SK-MEL-5 (cell line): ENCODE data around the gene FOXN3. TPM values are rescaled to one million over a fixed set of nuclear protein-coding genes. Genes with fewer than 3 reads are reported as not detected.

Experiments
- DNase-seq: peaks from one replicate; pipeline ENCODE4 v3.0.0-alpha.2; 2016; ENCODE audit warnings: low read depth, low spot score
- in situ Hi-C: cut with HindIII; loops from 2 replicates; pipeline ENCODE4 v1.10.0; 2016; ENCODE audit warnings: low sequenced_read_pairs, high pct_unique_total_duplicates, low pct_unique_long_range_greater_than_20kb
- total RNA-seq: library from RNA; depleted of rRNA; stranded (reverse); fragments of >200 nt; shearing (Covaris generic); gene quantifications from 2 replicates; pipeline ENCODE4 v1.2.3, GENCODE V29; 2014

FOXN3 gene
- total RNA-seq, 1 experiment from 2014 or later: 6.2 TPM

DNA sequence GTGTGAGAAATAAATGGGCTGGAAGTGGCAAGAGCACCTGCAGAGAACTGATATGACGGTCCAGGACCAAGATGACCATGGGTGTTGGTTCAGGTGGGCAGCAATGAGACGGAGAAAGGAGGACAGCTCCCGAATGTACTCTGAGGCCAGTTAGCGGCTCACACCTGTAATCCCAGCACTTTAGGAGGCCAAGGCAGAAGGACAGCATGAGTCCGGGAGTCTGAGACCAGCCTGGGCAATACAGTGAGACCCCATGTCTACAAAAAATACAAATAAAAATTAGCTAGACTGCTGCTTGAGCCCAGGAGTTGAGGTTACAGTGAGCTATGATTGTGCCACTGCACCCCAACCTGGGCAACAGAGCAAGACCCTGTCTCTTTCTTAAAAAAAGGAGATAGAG, 60.1 kb downstream of the FOXN3 start:
- no peak for DNase-seq
- in situ Hi-C loops: no loop called here

DNA sequence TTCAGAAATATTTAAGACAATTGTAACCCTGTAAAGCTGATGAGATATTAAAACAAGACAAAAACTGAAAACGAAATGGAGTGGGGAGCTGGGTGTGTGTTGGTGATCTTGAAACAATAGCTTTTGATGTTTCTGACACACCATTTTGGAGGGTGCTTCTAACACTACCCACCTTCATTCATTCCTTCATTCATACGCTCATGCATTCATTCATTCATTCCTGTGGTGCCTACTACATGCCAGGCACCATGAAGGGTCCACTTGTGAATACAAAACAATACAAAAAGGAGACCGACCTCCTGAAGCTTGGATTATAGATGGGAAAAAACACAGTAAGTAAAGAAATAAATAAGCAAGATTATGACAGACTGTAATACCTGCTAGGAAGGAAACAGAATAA, 60.5 kb downstream of the FOXN3 start:
- DNase-seq: no peak
- in situ Hi-C loops: no loop called here

DNA sequence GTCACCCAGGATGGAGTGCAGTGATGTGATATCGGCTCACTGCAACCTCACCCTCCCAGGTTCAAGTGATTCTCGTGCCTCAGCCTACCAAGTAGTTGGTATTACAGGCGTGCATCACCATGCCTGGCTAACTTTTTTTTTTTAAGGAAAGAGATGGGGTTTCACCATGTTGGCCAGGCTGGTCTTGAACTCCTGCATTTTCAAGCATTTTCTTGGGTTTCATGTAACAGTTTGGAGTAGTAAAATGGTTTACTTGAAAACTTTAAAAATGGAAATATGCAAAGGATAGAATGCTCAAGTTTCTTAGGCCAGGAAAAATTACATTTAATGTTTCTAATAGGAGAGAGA, 63.3 kb downstream of the FOXN3 start:
- no peak for DNase-seq
- in situ Hi-C loops: no loop called here

DNA sequence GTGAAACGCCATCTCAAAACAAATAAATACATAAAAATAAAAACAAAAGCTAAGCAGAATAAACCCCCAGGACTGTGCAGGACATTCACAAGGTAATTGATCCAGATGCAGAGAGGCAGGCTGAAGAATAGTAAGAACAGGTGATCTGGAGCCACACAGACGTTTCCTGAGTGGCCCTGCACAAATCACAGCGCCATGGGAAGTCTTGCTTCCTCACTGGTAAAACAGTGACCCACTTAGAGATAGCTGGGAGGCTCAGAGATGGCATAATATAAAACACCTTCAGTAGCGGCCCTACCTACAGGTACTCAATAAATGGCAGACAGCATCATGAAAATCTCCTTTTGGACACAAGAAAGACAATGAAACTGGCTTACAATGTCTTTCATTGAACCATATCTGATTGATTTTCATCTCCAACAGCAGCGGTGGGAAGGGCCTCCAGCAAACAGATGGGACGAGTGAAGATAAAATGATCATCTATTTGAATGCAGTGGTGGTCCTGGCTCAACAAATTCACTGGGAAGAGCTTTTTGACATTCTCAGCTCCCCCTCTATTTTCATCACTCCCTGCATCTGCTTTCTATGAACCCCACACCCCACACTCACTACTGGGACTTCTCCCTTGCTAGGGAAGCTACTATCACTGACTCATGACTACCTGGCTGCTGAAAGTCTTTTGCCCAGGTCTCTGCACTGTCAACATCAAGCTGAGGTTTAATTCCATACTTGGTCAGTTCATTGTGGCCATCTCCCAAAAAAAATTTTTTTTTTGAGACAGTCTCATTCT, 63.9 kb downstream of the FOXN3 start:
- in situ Hi-C loops: no loop called here
- DNase-seq: no peak

DNA sequence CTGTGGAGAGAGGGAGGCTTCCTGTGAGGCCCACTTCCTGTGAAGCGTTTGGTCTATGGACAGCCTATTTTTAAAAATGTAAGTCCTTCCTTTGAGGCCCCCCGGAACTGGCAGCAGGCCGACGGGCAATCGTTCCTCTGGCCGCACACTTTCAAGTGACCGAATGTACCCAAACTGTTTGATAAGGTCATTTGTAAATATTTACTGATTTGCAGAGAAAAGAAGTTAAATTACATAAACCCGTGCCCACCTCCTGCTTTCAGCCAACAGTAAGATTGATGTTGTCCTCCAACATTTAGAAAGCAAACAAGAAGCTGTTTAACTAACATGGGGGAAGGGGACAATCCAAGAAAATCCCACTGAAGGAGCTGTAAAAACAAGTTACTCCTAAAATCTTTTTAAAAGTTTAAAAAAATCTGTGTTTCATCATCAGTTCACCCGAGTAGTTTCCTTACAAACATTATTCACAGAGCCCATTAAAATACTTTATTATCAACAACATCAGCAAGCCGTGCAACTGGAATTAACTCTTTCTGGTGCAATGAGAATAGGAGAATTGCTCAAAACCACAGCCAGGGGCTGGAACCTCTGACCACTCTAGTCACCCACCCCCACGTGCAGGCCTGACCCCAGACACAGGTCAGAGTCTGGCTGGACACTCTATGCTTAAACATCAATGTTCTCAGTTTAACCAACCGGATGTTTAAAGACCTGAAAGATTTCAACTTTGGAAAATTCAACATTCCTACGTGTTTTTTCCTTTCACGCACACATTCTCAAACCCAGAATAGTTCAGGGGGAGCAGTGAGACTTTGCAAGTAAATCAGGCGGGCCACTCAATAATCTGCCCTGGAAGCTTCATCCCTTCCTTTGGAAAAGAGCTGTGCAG, 65.3 kb downstream of the FOXN3 start:
- DNase-seq: no peak
- in situ Hi-C loops: no loop called here

DNA sequence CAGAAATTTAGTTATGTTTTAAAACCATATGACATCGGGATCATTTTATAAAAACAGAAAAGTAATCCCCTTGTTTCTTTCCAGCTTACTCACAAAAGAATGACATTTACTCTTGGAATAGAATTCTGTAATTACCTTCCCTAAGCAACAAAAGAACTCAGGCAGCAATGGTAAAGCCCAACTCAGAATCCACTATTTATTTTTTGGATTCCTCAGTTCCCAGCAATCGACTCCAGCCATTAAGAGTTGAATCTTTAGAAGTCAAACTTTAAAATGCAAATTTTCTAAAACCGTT, 65.9 kb downstream of the FOXN3 start:
- no peak for DNase-seq
- in situ Hi-C loops: no loop called here

DNA sequence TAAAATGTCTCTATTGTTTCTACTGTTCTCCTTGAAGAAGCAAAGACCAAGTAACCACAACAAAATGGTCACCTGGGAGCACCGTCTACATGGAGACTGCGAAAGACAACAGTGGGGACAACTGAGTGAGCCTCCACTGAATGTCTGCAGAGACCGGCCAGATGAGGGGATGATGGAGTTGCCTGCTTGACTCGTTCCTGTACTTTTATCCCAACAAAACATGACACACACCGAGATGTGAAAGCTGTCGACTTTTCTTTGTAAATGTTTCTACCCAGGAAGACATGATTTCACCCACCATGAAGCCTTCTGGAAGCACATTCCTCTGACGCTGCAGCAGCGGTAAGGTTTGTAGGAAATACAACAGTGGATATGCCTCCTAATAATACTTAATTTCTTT, 66.9 kb downstream of the FOXN3 start:
- DNase-seq: no peak
- in situ Hi-C loops: no loop called here

DNA sequence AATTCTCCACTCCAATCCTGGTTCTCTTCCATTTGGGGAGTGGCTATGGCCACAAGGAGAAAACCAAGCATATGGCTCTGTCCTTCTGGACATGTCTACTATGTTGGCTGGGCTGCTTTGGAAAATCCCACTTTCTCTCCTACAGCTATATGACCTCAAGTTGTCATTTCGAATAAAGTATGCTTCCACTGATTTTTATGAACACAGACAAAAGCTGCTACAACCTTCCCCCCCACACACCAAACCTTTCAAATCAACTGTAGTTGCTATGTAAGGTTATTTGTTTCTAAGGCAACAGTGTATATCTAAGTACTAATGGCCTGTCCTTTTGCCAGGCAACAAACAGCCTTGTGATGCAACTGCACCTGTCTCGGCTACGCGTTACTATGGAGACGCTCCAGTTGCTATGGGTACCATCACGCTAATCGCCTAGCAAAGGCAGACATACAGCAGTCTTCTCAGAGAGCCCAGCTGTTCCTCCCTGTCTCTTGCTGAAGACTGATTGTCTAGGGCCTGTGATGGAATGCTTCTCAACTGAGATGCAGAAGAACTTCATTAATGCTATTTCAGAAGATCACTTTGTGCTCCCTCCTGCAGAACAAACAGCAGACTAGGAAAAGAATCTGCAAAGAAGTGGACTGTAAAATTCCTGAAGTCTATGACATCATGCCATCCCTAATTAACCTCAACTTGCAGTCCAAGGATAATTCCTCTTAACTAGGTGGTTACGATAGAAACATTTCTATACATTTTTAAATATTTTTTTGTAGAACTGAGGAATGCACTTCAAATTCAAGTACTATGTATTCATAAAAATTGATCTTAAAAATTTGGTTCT, 67.6 kb downstream of the FOXN3 start:
- in situ Hi-C loops: no loop called here

DNA sequence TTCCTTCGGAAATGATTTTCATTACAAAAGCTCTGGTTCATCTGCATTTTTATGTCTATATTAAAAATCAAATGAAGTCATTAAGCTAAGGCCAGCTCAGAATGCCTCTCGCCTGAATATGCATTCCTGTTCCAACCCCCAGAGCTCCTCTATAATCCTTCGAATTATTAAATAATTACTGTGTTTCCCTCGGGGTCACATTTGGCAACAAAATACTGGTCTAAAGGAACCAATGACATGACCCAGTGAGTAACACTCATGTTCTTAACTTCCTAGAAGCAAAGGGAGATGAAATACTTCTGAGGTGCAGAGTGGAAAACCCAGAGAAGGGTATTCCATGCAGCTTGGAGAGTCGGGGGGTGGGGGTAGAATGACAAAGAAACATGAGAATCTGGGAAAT, 68.3 kb downstream of the FOXN3 start:
- no peak for DNase-seq
- in situ Hi-C loops: no loop called here

More for the DNA sequence above, 67.6 kb downstream of the FOXN3 start:
- no peak for DNase-seq

DNA sequence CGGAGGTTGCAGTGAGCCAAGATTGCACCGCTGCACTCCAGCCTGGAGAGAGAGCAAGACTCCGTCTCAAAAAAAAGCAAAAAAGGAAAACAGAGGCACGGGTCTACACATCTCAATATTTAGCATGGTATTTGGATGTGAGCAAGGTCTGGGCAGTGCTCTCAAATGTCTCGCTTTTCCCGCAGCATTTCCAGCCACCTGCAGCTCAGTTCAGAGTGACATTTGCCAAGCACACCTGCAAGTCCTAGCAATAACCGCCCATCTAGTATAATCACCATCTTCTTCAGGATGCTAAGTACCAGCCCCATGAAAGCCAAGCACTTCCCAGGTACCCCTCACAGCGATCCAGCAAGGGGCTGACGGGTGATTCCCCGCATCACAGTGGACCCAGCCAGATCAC, 69.1 kb downstream of the FOXN3 start:
- DNase-seq: no peak
- in situ Hi-C loops: no loop called here

DNA sequence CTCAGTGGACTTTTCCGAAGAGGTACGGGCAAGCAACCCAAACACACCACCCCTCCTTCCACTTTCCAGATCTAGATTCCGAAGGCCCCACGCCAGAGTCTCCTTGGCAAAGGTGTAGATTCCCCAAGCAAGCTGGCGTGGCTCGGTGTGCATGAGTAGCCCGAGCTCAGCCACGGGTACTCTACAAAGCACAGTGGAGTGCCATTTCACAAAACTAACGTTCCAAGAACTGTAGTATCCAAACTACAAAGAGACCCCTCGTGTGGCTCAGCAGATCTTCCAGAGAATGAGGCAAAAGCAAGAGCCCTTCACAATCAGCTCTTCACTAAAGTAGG, 72.1 kb downstream of the FOXN3 start:
- DNase-seq: no peak
- in situ Hi-C loops: no loop called here

DNA sequence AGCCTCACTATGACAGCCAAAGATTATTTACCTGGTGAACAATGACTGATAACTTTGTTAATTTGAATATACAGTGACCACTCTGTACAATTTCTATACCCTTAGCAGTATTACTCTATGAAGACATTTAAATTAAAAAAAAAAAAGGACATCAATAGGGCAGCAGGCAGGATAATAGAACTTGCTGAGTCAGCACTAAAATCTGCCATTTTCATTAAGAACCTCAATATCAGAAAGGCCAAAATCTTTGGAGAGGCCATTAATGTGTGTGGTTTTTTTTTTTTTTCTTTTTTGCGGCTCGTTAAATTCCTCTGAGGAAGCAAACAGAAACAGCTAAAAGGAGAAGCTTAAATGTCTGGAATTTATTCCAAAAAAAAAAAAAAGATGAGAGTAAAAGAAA, 73.7 kb downstream of the FOXN3 start:
- no peak for DNase-seq
- in situ Hi-C loops: no loop called here

DNA sequence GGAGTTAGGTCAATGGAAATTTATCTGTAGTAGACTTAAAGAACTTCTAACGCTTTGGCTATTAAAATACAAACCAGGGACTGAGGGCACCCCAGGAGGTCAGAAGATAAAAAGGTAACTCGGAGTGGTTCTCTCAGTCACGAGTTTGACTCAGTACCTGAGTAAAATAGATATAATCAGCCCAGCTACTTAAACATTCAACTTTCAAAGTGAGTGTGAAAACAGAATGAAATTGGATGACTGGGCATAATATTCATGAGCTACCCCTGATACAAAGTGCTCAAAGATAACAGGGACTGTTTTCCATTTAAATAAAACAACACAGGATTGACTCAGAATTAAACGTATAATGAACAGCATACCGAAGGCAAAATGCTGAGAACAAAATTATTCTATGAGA, 75.0 kb downstream of the FOXN3 start:
- DNase-seq: no peak
- in situ Hi-C loops: no loop called here

DNA sequence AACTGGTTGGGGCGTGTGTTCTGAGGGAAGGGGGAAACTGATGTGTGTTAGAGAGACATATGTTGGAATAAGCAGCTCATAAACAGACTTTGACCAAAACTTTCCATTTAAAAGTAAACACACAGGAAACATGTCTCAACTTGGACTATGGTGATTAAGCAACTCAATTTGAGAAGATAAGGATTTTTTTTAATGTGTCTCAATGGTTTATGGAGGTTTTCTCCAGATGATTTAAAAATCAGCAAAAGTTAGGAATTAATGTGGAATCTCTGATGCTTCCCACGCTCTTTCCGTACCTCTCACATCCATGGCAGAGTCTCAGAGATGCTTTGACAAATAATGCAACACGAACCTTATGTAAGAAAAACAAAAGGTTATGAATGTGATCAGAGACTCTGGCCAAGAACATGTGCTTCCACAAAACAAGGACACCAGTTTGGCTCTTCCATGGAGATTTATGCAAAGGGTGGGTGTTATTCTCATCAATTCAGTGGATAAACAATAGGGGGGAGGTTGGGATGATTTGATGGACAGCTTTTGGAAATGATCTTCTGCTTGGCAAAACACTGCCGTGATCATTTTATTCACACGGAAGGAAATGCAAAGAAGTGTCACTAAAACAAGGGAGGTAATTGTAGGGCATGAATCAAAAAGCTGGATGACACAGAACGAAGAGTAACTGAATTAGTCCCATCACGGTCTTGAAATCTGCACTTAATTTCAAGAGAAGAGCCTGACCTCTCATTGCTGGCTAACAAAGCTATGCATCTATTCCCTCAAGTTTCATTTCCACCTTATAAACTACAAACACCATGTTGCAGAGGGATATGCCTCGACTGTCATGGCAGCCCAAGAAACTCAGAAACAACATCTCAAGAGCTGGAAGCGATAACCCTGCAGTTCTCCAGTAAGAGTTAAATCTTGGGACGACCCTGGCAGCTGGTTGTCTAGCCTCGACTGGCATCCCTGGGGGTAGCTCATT, 76.5 kb downstream of the FOXN3 start:
- in situ Hi-C loops: no loop called here
- no peak for DNase-seq

DNA sequence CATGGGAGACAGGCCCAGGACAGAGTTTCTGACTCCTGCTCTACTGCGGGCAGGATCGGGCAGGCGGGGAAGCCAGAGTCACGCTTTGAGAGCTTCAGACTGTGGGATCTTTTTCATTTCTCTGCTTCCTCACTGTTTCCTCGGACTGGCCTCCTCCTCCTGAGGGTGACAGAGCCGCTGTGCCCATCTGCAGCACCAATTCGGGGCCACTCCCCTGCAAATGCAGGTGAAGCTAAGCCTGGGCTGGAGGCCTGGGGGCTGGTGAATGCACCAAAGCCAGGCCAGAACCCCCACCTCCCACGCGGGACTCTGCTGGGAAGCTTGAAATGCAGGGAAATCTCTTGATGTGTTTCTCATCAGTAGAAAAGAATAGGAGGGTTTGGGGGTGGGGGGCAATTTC, 77.5 kb downstream of the FOXN3 start:
- in situ Hi-C loops: no loop called here
- DNase-seq: no peak

DNA sequence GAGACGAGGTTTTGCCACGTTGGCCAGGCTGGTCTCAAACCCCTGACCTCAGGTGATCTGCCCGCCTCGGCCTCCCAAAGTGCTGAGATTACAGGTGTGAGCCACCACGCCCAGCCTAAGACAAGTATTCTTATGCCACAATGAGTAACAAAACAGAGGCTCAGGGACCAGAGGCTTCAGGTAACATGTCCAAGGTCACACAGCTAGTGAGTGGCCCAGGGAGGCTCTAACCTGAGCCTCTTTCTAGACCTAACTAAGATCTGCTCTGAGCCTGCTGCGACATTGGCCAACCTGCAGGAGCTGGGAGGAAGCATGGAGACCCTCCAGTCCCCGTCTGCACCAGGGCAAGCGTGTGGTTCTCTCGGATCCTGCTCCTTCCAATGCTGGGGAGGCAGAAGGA, 77.9 kb downstream of the FOXN3 start:
- in situ Hi-C loops: no loop called here
- DNase-seq: no peak

DNA sequence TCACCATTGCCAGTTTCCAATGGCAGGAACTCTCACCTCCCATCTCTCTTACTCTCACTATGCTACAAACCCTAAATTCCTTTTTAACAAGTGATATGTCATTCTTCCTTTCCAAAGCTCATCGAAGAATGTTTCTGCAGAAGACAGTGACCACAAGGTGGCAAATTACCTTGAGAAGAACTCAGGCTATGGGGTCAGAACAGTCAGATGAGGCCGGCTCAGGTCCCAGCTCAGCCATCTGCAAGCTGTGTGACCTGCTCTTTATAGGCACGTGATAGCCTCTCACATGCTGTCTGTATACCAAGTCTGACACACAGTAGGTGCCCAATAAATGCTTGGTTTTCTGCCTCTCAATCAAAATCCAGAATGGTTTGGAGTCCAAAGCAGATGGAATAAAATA, 80.7 kb downstream of the FOXN3 start:
- DNase-seq: no peak
- in situ Hi-C loops: no loop called here
